Duodenal mucosa (tissue), 2 donors: Measurements from ENCODE around the gene MRPL52.
A peak's percentile ranks its signal among the peaks of the same experiment; 100 is the strongest.
"Not testable (repeated sequence)": the region's sequence is repeated elsewhere in the genome, so short reads cannot be mapped to it uniquely, and the experiment has no call there.

ENCODE experiments used
- H3K27ac ChIP-seq: one replicate; pipeline ENCODE4 v1.7.0; 2013; ENCODE audit warnings: low read depth, low read length
- H3K27me3 ChIP-seq, 2 donors: one replicate each; pipeline ENCODE4 v1.7.0; 2013; ENCODE audit warnings: low read length in 2 of 2, control low read depth in 1 of 2; ENCODE audit not compliant: insufficient read depth in 2 of 2, control insufficient read depth in 1 of 2
- H3K36me3 ChIP-seq, 2 donors: one replicate each; pipeline ENCODE4 v1.7.0; 2013; ENCODE audit warnings: low read length in 2 of 2, control low read depth in 1 of 2; ENCODE audit not compliant: insufficient read depth in 2 of 2, control insufficient read depth in 1 of 2
- H3K4me1 ChIP-seq, 2 donors: one replicate each; pipeline ENCODE4 v1.7.0; 2013; ENCODE audit warnings: low read length in 2 of 2, control low read depth in 1 of 2; ENCODE audit not compliant: insufficient read depth in 2 of 2, control insufficient read depth in 1 of 2
- H3K4me3 ChIP-seq, 2 donors: one replicate each; pipeline ENCODE4 v1.7.0; 2013; ENCODE audit warnings: low read length in 2 of 2, low read depth in 1 of 2
- H3K9ac ChIP-seq, 2 donors: one replicate each; pipeline ENCODE4 v1.7.0; 2013; ENCODE audit warnings: low read length in 2 of 2, low read depth in 1 of 2
- H3K9me3 ChIP-seq, 2 donors: one replicate each; pipeline ENCODE4 v1.7.0; 2013; ENCODE audit warnings: low read length in 2 of 2, control low read depth in 1 of 2; ENCODE audit not compliant: control insufficient read depth in 1 of 2

Gene MRPL52

GRCh38 chr14:22845821-22846625 lies 16.3 kb downstream of the MRPL52 start:
- peaks cover 16 to 32% of the 10 kb centered on the region in 2 donors for H3K4me1 ChIP-seq
- H3K36me3 ChIP-seq, result peaks cover 29 to 57% of the 10 kb centered on the region in 2 donors
- H3K4me3 ChIP-seq, result no peak overlapping the region
- no peak overlapping the region for H3K27ac ChIP-seq
- no peaks in the 10 kb centered on the region for H3K9me3 ChIP-seq
- H3K27me3 ChIP-seq, result no peaks in the 10 kb centered on the region
- peak overlapping the region in 1 of 2 donors; percentile 2 for H3K9ac ChIP-seq

DNA sequence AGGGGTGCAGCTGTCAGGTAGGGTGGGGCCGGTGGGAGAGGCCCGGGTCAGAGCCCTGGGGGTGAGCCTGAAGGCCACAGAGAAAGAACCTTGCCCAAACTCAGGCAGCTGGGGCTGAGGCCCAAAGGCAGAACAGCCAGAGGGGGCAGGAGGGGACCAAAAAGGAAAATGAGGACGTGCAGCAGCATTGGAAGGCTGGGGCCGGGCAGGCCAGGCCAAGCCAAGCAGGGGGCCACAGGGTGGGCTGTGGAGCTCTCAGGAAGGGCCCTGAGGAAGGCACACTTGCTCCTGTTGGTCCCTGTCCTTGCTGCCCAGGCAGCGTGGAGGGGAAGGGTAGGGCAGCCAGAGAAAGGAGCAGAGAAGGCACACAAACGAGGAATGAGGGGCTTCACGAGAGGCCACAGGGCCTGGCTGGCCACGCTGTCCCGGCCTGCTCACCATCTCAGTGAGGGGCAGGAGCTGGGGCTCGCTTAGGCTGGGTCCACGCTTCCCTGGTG lies 17.2 kb downstream of the MRPL52 start:
- Histone ChIP-seq H3K36me3 (peaks cover 26 to 48% of the 10 kb centered on the region in 2 donors), H3K9me3 (no peaks in the 10 kb centered on the region), H3K4me3 (no peak overlapping the region), H3K9ac (no peak overlapping the region), H3K27me3 (no peaks in the 10 kb centered on the region), H3K27ac (peak overlapping the region; percentile 26), H3K4me1 (peaks cover 24 to 41% of the 10 kb centered on the region in 2 donors)

DNA sequence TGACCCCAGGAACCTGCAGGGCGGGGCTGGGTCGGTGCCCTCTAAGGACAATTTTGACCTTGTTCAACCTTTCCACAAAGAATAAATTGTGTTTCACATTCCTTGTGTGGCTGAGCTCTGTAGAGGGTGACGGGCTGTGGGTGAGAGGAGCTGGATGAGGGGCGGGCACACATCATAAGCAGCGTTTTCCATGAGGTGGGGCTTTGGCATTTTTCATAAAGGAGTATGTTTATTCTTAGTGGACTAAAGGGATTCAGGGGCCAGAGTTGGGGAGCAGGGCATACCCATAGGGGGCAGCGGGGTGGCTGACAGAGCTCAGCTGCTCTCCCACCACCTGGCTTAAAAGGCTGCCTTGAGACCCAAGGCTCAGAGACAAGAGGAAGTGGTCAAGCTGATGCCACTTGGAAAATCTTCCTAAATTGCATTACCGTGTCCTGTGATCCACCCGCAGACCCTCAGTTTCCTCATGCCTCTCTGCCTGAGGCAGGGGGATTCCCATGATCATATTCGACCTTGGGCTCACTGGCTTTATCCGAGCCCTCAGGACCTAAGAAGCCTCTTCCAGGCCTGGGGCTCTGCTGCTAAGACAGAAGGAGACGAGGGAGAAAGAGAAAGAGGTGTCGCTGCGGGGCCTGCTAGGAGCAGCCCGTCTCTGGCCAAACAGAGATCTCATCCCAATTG lies 18.1 kb downstream of the MRPL52 start:
- Histone ChIP-seq H3K27ac (peak overlapping the region; percentile 81), H3K27me3 (no peaks in the 10 kb centered on the region), H3K36me3 (peaks cover 18 to 39% of the 10 kb centered on the region in 2 donors), H3K4me3 (no peak overlapping the region), H3K4me1 (peaks cover 31 to 46% of the 10 kb centered on the region in 2 donors), H3K9me3 (no peaks in the 10 kb centered on the region), H3K9ac (peak overlapping the region in 1 of 2 donors; percentile 24)

GRCh38 chr14:22848351-22849164 lies 18.9 kb downstream of the MRPL52 start:
- Histone ChIP-seq H3K36me3 (peaks cover 15 to 31% of the 10 kb centered on the region in 2 donors), H3K9ac (peak overlapping the region in 1 of 2 donors; percentile 24), H3K27ac (peak overlapping the region; percentile 81), H3K9me3 (no peaks in the 10 kb centered on the region), H3K27me3 (no peaks in the 10 kb centered on the region), H3K4me3 (no peak overlapping the region), H3K4me1 (peaks cover 36 to 53% of the 10 kb centered on the region in 2 donors)

DNA sequence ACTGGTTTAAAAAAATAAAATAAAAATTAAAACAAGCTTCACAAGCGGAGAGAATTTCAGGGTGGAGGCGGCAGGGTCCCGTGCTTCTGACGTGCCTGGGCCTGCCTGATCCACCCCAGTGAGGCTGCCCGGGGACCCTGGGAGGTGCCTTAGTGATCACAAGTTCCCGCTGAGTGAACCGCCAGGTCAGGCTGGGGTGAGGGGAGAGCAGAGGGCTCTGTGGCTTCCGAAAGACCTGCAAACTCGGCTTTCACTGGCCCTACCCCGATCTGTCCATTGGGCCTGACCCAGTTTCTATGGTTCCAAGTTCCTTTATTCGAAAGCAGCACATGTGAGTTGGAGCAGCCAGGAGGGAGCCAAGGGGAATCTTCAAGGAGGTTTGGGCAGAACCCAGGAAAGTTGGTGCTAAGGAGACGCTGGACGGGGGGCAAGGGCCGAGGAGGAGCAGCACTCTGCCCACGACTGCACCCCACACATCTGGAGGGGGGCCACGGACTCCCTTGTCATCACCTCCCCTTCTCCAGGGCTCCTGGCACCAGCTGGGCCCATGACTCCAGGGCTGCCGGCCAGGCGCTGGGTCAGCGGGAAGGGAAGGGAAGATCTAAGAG lies 19.6 kb downstream of the MRPL52 start:
- H3K9ac ChIP-seq, result peak overlapping the region in 1 of 2 donors; percentile 20
- H3K4me1 ChIP-seq, result peaks cover 36 to 55% of the 10 kb centered on the region in 2 donors

DNA sequence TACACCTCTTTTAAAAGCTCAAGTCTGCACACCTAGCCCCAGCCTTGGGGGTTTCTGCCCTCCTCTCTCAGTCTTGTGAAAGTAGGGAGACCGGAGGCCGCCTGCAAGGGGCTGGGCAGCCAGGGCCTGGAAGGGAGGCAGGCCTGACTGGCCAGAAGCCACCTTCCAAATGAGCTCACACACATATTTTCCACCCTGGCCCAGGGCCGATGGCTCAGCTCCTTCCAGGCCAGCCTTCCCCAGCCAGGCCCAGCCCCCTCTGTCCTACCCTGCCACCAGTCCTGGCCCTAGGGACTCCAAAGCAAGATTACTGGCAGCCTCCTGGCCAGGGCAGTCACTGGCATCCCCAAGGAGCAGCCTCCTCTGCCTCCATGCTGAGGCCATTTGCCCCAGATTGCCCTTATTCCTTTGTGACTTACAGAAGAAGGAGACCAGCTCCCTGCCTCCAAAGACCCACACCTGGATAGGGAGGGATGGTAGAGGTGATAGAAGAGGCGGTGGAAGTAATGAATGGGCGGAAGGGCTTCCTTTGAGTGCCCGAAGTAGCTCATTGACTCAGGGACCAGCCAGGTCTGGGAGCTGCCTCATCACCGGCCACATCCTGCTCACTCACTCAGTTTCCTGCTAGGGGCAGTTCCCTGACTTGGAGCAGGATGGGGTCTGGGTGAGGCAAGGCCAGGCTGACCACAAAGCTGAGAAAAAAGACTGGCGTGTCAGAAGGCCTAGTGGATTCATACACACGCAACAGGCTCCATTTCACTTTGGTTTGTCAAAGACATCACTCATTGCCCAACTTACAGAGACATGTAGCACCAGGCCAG lies 21.5 kb downstream of the MRPL52 start:
- no peaks in the 10 kb centered on the region for H3K9me3 ChIP-seq
- H3K27me3 ChIP-seq, result no peaks in the 10 kb centered on the region
- peak overlapping the region in 1 of 2 donors; percentile 43 for H3K9ac ChIP-seq
- H3K27ac ChIP-seq, result peak overlapping the region; percentile 76
- H3K4me1 ChIP-seq, result peaks cover 36 to 52% of the 10 kb centered on the region in 2 donors
- H3K4me3 ChIP-seq, result peak overlapping the region in 1 of 2 donors; percentile 5
- peaks cover 0 to 10% of the 10 kb centered on the region in 2 donors for H3K36me3 ChIP-seq

More for the DNA sequence above, 19.6 kb downstream of the MRPL52 start:
- no peaks in the 10 kb centered on the region for H3K27me3 ChIP-seq
- H3K9me3 ChIP-seq, result no peaks in the 10 kb centered on the region
- H3K36me3 ChIP-seq, result peaks cover 13 to 27% of the 10 kb centered on the region in 2 donors
- H3K4me3 ChIP-seq, result no peak overlapping the region
- peak overlapping the region; percentile 58 for H3K27ac ChIP-seq

- H3K27me3 ChIP-seq, H3K9ac ChIP-seq, H3K9me3 ChIP-seq, H3K4me3 ChIP-seq, H3K36me3 ChIP-seq: not testable (repeated sequence)
- Histone ChIP-seq H3K4me1 (peaks cover 36 to 43% of the 10 kb centered on the region in 2 donors), H3K27ac (peak overlapping the region; percentile 77)
Measured at GRCh38 chr14:22852178-22852577, 22.5 kb downstream of the MRPL52 start.

- Histone ChIP-seq H3K27me3 (no peaks in the 10 kb centered on the region), H3K4me3 (peak overlapping the region; percentile 82 to 85), H3K9me3 (no peaks in the 10 kb centered on the region), H3K36me3 (no peaks in the 10 kb centered on the region), H3K4me1 (peaks cover 36 to 43% of the 10 kb centered on the region in 2 donors), H3K9ac (peak overlapping the region; percentile 86 to 98), H3K27ac (peak overlapping the region; percentile 77)
Measured at GRCh38 chr14:22852599-22852939, 22.9 kb downstream of the MRPL52 start.
